Stimulated activated CD4-positive, alpha-beta T cell treated with anti-CD3 and anti-CD28 coated beads, Interleukin-2, amount 100 ng/mL, for 48 hours (primary cell): ENCODE data around the gene PLEKHM2.
"Not testable (repeated sequence)": the region's sequence is repeated elsewhere in the genome, so short reads cannot be mapped to it uniquely, and the experiment has no call there.

Experiments
- DNase-seq, 2 donors: peaks; one replicate each; pipeline ENCODE4 v3.0.0-alpha.2; 2020

Gene PLEKHM2

GRCh38 chr1:15676688-15677661 is 7.1 kb upstream of the PLEKHM2 start:
- DNase-seq, result no peak

DNA sequence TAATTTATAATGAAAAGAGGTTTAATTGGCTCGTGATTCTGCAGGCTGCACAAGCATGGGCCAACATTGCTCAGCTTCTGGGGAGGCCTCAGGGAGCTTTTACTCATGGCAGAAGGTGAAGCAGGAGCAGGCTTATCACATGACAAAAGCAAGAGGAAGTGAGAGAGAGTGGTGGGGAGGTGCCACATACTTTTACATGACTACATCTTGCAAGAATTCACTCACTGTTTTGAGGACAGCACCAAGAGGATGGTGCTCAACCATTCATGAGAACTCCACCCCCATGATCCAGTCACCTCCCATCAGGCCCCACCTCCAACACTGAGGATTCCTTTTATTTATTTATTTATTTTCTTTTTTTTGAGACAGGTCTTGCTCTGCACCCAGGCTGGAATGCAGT is 5.5 kb upstream of the PLEKHM2 start:
- DNase-seq, result no peak

GRCh38 chr1:15680131-15680530 is 4.0 kb upstream of the PLEKHM2 start:
- no peak for DNase-seq

DNA sequence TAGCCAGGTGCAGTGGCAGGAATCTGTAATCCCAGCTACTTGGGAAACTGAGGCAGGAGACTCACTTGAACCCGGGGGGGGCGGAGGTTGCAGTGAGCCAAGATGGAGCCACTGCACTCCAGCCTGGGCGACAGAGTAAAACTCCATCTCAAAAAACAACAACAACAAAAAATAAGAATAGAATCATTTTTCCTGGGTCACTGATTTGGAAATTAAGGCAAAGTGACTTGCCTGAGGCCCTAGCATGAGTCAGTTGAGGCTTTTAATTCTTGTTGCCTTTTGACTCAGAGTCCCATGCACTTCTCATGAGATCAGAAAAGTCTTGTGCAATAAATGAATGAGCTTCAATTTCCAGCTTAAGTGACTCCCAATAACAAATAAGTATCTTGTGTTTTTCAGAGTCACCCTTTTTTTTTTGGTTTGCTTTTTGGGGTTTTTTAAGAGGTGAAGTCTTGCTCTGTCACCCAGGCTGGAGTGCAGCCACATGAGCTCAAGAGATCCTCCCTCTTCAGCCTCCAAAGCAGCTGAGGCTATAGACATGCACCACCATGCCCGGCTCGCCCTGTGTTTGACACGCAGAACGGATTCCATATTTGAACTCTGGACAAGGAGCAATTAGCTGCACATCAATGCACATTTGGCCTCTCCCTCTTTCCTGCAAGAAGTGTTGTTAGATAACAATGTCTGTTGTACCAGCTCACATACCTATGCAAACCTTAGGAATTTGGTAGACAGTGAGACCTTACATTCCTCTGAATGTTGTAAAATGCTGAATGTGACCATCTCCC is 3.4 kb upstream of the PLEKHM2 start:
- DNase-seq, result no peak

- DNase-seq, result no peak
These were observed 2.5 kb upstream of the PLEKHM2 start for GRCh38 chr1:15681349-15682292.

DNA sequence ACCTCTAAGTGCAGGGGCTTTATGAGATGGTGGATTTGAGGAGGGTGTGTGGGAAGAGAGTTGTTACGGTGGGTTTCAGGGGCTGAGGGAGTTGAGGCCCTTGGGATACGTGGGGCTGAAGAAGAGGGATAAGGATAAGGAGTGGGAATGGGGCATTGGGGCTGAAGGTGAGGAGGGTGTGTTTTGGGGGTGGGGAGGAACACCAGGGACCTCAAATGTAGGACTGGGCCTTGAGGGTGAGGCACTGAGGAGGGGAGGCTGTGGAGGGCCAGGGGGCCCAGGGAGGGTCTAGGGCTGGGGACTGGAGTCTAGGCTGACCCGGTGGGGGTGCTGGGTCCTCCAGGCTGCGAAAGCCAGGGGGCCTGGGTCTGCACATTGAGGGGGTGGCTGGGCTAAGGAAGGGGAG is 1.2 kb upstream of the PLEKHM2 start:
- DNase-seq, result no peak

DNA sequence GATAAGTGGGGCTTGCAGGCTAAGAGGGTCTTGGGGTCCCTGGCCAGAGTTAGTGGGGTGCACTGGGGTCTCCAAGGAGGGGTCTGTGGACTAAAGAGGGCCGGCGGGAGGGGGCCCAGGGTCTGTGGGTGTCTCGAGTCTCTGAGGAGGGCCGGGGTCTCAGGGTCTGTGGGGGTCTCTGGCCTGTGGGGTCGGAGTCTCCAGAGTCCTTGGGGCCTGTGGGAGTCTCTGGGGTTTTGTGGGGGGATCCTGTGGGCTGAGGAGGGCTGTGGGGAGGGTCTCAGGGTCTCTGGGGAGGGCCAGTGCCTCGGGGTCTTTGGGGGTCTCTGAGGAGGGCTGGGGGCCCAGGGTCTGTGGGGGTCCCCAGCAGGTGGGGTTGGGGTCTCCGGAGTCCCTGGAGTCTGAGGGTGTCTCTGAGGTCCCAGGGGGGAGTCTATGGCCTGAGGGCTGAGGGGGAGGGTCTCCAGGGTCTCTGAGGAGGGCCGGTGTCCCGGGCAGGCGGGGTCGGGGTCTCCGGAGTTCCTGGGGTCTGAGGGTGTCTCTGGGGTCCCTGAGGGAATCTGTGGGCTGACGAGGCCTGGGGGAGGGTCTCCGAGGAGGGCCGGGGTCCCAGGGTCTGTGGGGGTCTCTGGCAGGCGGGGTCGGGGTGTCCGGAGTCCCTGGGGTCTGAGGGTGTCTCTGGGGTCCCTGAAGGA is 628 bp upstream of the PLEKHM2 start:
- DNase-seq, result no peak

GRCh38 chr1:15684468-15685291 is 560 bp downstream of the PLEKHM2 start:
- DNase-seq, result peak; percentile 23 to 30

DNA sequence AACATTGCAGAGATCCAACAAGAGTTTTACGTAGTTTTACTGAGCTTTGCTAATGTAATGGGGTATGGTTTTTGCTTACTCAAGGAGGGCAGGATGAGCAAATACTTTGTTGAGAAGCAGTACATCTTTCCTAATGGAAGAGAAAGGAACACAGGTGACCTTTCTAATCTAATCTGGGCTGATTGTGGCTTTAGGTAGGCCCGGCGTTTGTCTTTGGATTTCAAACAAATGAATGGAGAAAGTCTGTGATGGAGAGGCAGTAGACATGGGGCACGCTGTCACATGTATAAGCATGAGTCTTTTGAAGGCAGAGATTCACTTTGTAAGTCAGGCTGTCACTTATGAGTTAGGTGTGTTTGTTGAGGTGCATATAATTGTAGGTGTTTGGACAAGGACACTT is 1.7 kb downstream of the PLEKHM2 start:
- no peak for DNase-seq

- DNase-seq, result no peak
These were observed 3.3 kb downstream of the PLEKHM2 start for GRCh38 chr1:15687446-15687845.

- no peak for DNase-seq
These were observed 6.2 kb downstream of the PLEKHM2 start for GRCh38 chr1:15690317-15690716.

GRCh38 chr1:15691434-15692032 is 7.4 kb downstream of the PLEKHM2 start:
- DNase-seq, result no peak

DNA sequence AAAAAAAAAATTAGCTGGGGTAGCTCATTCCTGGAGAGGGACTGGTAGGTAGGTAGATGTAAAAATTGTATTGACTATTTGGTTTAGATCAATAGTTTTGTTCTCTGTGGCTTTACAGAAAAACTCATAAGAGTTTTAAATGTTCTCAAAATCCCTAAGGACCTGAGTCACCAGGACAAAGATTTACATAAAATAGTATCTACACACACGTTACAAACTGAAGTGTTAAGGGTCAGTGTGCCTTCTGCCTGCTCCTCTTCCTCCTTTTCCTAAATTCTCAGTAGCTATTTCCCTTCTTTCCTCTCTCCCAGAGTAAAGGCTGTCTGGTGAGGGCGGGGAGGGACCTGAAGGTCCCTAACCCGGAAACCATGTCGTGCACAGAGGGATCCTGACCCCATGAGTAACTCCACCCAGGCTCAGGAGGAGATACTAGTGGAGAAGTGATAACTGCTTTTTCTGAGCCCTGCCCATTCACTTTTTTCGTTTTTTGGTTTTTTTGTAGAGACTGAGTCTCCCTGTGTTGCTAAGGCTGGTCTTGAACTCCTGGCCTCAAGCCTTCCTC is 8.1 kb downstream of the PLEKHM2 start:
- no peak for DNase-seq

GRCh38 chr1:15693371-15693770 is 9.3 kb downstream of the PLEKHM2 start:
- no peak for DNase-seq

GRCh38 chr1:15696956-15697521 is 12.9 kb downstream of the PLEKHM2 start:
- DNase-seq, result no peak

DNA sequence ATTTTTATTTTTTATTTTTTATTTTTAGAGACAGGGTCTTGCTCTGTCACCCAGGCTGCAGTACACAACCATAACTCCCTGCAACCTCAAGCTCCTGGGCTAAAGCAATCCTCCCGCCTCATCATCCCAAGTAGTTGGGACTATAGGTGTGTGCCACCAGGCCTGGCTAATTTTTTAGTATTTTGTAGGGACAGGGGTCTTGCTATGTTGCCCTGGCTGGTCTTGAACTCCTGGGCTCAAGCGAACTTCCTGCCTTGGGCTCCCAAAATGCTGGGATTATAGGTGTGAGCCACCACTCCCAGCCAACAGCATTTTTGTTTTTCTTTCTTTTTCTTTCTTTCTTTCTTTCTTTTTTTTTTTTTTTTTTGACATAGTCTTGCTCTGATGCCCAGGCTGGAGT is 14.1 kb downstream of the PLEKHM2 start:
- no peak for DNase-seq

DNA sequence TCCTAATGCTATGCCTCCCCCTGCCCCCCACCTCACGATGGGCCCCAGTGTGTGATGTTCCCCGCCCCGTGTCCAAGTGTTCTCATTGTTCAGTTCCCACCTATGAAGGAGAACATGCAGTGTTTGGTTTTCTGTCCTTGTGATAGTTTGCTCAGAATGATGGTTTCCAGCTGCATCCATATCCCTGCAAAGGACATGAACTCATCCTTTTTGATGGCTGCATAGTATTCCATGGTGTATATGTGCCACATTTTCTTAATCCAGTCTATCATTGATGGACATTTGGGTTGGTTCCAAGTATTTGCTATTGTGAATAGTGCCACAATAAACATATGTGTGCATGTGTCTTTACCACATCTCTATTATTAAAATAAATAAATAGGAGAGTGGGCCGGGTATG is 15.2 kb downstream of the PLEKHM2 start:
- not testable (repeated sequence) for DNase-seq

DNA sequence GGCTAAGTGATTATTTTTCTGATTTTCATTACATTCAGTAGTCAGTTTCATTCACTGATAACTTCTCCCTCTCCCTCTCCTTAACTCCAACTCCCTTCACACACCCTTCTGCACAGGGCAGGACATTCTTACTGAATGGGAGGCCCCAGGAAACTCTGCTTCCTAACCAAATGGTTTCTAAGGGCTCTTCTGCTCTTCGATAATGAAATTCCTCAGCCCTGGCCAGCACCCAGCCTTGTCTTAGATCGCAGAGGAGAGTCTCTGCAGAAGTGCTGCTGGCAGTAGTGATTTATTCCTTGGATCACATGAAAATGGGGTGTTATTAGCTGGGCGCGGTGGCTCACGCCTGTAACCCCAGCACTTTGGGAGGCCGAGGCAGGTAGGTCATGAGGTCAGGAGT is 16.4 kb downstream of the PLEKHM2 start:
- DNase-seq, result no peak

DNA sequence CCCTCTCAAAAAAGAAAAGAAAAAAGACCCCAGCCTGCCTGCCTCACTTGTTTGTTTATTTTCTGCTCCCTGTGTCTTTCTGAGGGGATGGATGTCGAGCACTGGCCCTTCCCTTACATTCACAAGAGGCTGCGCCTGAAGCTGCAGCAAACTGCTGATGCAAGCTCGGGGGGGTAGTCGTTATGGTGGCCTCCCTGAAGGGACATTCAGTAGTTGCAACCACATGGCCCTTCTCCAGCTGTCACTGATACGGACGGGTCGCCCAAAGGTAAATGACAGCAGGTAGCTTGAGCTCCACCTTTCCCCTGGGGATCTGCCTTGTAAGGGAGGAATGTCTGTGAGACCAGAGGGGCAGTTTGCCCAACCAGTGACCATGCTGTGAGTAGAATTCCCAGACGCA is 17.7 kb downstream of the PLEKHM2 start:
- no peak for DNase-seq
